ENCODE measurements around the gene ERCC2. TPM values are rescaled to one million over a fixed set of nuclear protein-coding genes. Genes with fewer than 3 reads are reported as not detected.

Gene ERCC2
- total RNA-seq, 4 donors from 2014 or later, result 9.4 to 19.2 (median 15.9) TPM

GRCh38 chr19:45391346-45391745 lies 21.0 kb upstream of the ERCC2 start:
- WGBS, 2 donors, result 70 to 82% methylated on average over 2 to 3 of the region's 3 CpGs
- Histone ChIP-seq H3K27me3 (no peaks in the 10 kb centered on the region), H3K36me3 (peaks cover 0 to 9% of the 10 kb centered on the region in 2 donors), H3K27ac (no peak overlapping the region), H3K9me3 (no peaks in the 10 kb centered on the region), H3K4me1 (no peaks in the 10 kb centered on the region), H3K4me3 (replicated peaks in 1 of 3) (no peak overlapping the region)
- no peak for TF ChIP-seq POLR2A (IDR thresholded peaks at IDR 0.05)
- no peak for TF ChIP-seq CTCF (IDR thresholded peaks at IDR 0.05)
- intact Hi-C loops (cut with DNase I), result no loop called here
- no peak for DNase-seq

GRCh38 chr19:45385392-45386221 lies 15.2 kb upstream of the ERCC2 start:
- Histone ChIP-seq H3K4me1 (peaks cover 5 to 8% of the 10 kb centered on the region in 2 donors), H3K36me3 (no peaks in the 10 kb centered on the region), H3K9me3 (no peaks in the 10 kb centered on the region), H3K27ac (no peak overlapping the region), H3K27me3 (peaks cover 4% of the 10 kb centered on the region), H3K4me3 (replicated peaks in 1 of 3) (no peak overlapping the region)
- intact Hi-C loops (cut with DNase I), result no loop called here
- DNase-seq, result no peak
- WGBS, 2 donors, result 4 to 8% methylated on average over 26 to 37 of the region's 75 CpGs
- TF ChIP-seq POLR2A (IDR thresholded peaks at IDR 0.05) (no peak), CTCF (IDR thresholded peaks at IDR 0.05) (no peak)

GRCh38 chr19:45382426-45382825 lies 12.1 kb upstream of the ERCC2 start:
- no peak for DNase-seq
- WGBS, 2 donors, result 79 to 86% methylated on average over 29 of the region's 29 CpGs
- TF ChIP-seq POLR2A (IDR thresholded peaks at IDR 0.05), result no peak
- no peak for TF ChIP-seq CTCF (IDR thresholded peaks at IDR 0.05)
- Histone ChIP-seq H3K4me1 (peaks cover 5 to 8% of the 10 kb centered on the region in 2 donors), H3K4me3 (replicated peaks in 1 of 3) (no peak overlapping the region), H3K9me3 (no peaks in the 10 kb centered on the region), H3K36me3 (no peaks in the 10 kb centered on the region), H3K27me3 (peaks cover 4% of the 10 kb centered on the region), H3K27ac (no peak overlapping the region)
- intact Hi-C loops (cut with DNase I), result no loop called here

GRCh38 chr19:45380107-45380506 lies 9.7 kb upstream of the ERCC2 start:
- Histone ChIP-seq H3K4me3 (replicated peaks in 1 of 3) (no peak overlapping the region), H3K27me3 (no peaks in the 10 kb centered on the region), H3K27ac (no peak overlapping the region), H3K4me1 (peaks cover 4 to 11% of the 10 kb centered on the region in 2 donors), H3K36me3 (no peaks in the 10 kb centered on the region), H3K9me3 (no peaks in the 10 kb centered on the region)
- intact Hi-C loops (cut with DNase I), result no loop called here
- TF ChIP-seq CTCF (IDR thresholded peaks at IDR 0.05) (no peak), POLR2A (IDR thresholded peaks at IDR 0.05) (no peak)
- no peak for DNase-seq
- WGBS, 2 donors, result 94 to 100% methylated on average over 1 of the region's 1 CpG

- DNase-seq, result peak; percentile 90 to 96
- Histone ChIP-seq H3K4me1 (peaks cover 4 to 11% of the 10 kb centered on the region in 2 donors), H3K9me3 (no peaks in the 10 kb centered on the region), H3K27ac (peak overlapping the region; percentile 45 to 78 (median 63)), H3K4me3 (replicated peaks in 1 of 3) (no peak overlapping the region), H3K36me3 (no peaks in the 10 kb centered on the region), H3K27me3 (no peaks in the 10 kb centered on the region)
- TF ChIP-seq CTCF (IDR thresholded peaks at IDR 0.05) (no peak), POLR2A (IDR thresholded peaks at IDR 0.05) (no peak)
- WGBS, 2 donors, result 26 to 30% methylated on average over 13 of the region's 13 CpGs
- intact Hi-C loops (cut with DNase I), result no loop called here
Measured at GRCh38 chr19:45376045-45376724, 5.8 kb upstream of the ERCC2 start.

Measured in thyroid gland (tissue), 4 donors.